ENCODE measurements around the gene ZNF385C. TPM values are rescaled to one million over a fixed set of nuclear protein-coding genes. Genes with fewer than 3 reads are reported as not detected.
A peak's percentile ranks its signal among the peaks of the same experiment; 100 is the strongest.

ZNF385C gene
- total and polyA plus RNA-seq, 2 donors (not counting 1 experiment from before 2014, with no cell fraction given) = 0.33 to 1.1 TPM

DNA sequence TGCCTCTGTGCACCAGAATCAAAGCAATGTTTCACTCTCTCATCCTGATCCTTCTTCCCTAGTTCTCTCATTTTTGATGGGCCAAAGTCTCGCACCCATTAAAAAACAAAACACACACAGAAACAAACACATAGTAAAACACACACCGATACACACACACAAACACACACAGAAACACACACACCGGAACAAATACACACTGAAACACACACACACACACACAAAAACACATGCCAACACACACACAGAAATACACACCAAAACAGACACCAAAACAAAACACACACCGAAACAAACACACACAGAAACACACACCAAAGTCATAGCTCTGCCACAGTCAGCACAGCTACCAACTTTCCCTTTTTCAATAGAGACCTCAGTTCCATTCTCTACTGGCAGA is 33.0 kb upstream of the ZNF385C start:
- CTCF ChIA-PET = interaction anchor here (0.6 to 1.7 kb wide), 4 partner anchors 11 to 253 kb away, joined by 3 to 7 read pairs (median 4); partner anchors contain the start of genes KAT2A and NKIRAS2
- TF ChIP-seq EZH2 (IDR thresholded peaks at IDR 0.05; ENCODE audit: borderline replicate concordance, insufficient read depth, low read depth, low read length, poor library complexity, severe bottlenecking) = no peak
- TF ChIP-seq, protein P1, sequence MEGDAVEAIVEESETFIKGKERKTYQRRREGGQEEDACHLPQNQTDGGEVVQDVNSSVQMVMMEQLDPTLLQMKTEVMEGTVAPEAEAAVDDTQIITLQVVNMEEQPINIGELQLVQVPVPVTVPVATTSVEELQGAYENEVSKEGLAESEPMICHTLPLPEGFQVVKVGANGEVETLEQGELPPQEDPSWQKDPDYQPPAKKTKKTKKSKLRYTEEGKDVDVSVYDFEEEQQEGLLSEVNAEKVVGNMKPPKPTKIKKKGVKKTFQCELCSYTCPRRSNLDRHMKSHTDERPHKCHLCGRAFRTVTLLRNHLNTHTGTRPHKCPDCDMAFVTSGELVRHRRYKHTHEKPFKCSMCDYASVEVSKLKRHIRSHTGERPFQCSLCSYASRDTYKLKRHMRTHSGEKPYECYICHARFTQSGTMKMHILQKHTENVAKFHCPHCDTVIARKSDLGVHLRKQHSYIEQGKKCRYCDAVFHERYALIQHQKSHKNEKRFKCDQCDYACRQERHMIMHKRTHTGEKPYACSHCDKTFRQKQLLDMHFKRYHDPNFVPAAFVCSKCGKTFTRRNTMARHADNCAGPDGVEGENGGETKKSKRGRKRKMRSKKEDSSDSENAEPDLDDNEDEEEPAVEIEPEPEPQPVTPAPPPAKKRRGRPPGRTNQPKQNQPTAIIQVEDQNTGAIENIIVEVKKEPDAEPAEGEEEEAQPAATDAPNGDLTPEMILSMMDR (IDR thresholded peaks at IDR 0.05) = no peak
- H3K27me3 Mint-ChIP-seq = no peaks in the 10 kb centered on the region
- Histone ChIP-seq H3K4me3 (ENCODE audit: control extremely low read depth in 1 of 5, extremely low read depth in 1 of 5, insufficient read depth in 1 of 5, low read depth in 2 of 5, low read length in 4 of 5) (no peak overlapping the region), H3K36me3 (replicated peaks in 1 of 2; ENCODE audit: control extremely low read depth in 1 of 2, control insufficient read depth in 1 of 2, extremely low read depth in 1 of 2, insufficient read depth in 2 of 2, low read length in 1 of 2) (peaks cover 0 to 41% of the 10 kb centered on the region in 2 experiments), H3K27me3 (replicated peaks in 1 of 4; ENCODE audit: control extremely low read depth in 1 of 4, control insufficient read depth in 3 of 4, insufficient read depth in 4 of 4, low read length in 3 of 4) (no peaks in the 10 kb centered on the region), H2AFZ (ENCODE audit: insufficient read depth, low read depth, low read length, poor library complexity, severe bottlenecking) (no peak overlapping the region), H4K20me1 (ENCODE audit: control insufficient read depth, insufficient read depth, low read length, poor library complexity, severe bottlenecking) (peaks cover 51% of the 10 kb centered on the region), H3K4me1 (ENCODE audit: control insufficient read depth in 2 of 2, insufficient read depth in 2 of 2, low read length in 2 of 2) (peaks cover 53 to 57% of the 10 kb centered on the region in 2 donors), H3K4me2 (replicated peaks; ENCODE audit: low read depth, low read length, poor library complexity, severe bottlenecking) (peak overlapping the region; percentile 70), H3K79me2 (ENCODE audit: control insufficient read depth, insufficient read depth, low read length) (peaks cover 44% of the 10 kb centered on the region), H3K27ac (ENCODE audit: low read length in 2 of 2) (peak overlapping the region in 1 of 2 donors; percentile 75), H3K9ac (ENCODE audit: low read length) (no peak overlapping the region), H3K9me3 (ENCODE audit: control extremely low read depth in 1 of 3, control insufficient read depth in 2 of 3, insufficient read depth in 1 of 3, low read length in 2 of 3) (no peaks in the 10 kb centered on the region)
- WGBS (ENCODE audit: insufficient coverage) = 98% methylated on average over 3 of the region's 4 CpGs
- peak overlapping the region; percentile 93 for H3K27ac Mint-ChIP-seq
- H3K4me1 Mint-ChIP-seq = peaks cover 54% of the 10 kb centered on the region
- intact Hi-C loops (cut with micrococcal nuclease) = no loop called here
- POLR2A ChIA-PET = no interaction called here
- H3K4me3 Mint-ChIP-seq = peak overlapping the region; percentile 5
- ATAC-seq (ENCODE audit: low read depth) (no peak), DNase-seq (no peak)
- no peaks in the 10 kb centered on the region for H3K9me3 Mint-ChIP-seq (ENCODE audit: insufficient read depth)

DNA sequence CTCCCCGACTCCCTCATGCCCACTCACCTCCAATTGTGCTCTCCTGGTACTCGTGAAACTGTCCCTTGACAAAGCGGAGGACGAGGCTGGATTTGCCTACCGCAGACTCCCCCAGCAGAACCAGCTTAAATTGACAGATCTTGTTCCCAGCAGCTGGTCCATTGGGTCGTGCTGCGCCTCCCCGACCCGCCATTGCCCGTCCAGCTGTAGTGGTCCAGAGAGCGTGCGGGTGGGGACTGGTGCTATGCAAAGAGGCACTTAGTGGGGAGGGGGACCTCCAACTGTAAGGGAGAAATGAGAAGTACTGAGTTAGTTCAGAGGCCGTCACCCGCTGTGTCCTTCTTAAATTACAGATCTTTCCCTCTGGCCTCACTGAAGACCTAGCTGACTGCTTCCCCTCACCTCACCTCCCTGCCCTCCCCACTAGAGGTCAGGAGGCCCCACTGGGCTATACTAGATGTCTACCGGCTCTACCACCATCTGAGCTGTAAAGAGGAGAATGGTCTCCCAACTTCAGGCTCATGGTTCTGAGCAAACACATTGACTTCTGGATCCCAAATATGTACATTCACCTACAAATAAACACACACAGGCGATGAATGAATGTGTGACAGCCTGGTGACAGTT is 32.1 kb upstream of the ZNF385C start:
- Mint-ChIP-seq H3K4me3 (no peak overlapping the region), H3K9me3 (ENCODE audit: insufficient read depth) (no peaks in the 10 kb centered on the region), H3K27me3 (no peaks in the 10 kb centered on the region), H3K27ac (peak overlapping the region; percentile 59), H3K4me1 (peaks cover 46% of the 10 kb centered on the region)
- WGBS (ENCODE audit: insufficient coverage) = 90% methylated on average over 13 of the region's 16 CpGs
- intact Hi-C loops (cut with micrococcal nuclease) = no loop called here
- ChIA-PET CTCF (interaction anchor here (0.6 to 1.7 kb wide), 6 partner anchors 10 to 254 kb away, joined by 3 to 7 read pairs (median 3); partner anchors contain the start of genes KAT2A and NKIRAS2), POLR2A (no interaction called here)
- Histone ChIP-seq H3K9ac (ENCODE audit: low read length) (no peak overlapping the region), H3K79me2 (ENCODE audit: control insufficient read depth, insufficient read depth, low read length) (peaks cover 35% of the 10 kb centered on the region), H3K9me3 (ENCODE audit: control extremely low read depth in 1 of 3, control insufficient read depth in 2 of 3, insufficient read depth in 1 of 3, low read length in 2 of 3) (no peaks in the 10 kb centered on the region), H3K4me2 (replicated peaks; ENCODE audit: low read depth, low read length, poor library complexity, severe bottlenecking) (no peak overlapping the region), H2AFZ (ENCODE audit: insufficient read depth, low read depth, low read length, poor library complexity, severe bottlenecking) (no peak overlapping the region), H3K27me3 (replicated peaks in 1 of 4; ENCODE audit: control extremely low read depth in 1 of 4, control insufficient read depth in 3 of 4, insufficient read depth in 4 of 4, low read length in 3 of 4) (no peaks in the 10 kb centered on the region), H3K36me3 (replicated peaks in 1 of 2; ENCODE audit: control extremely low read depth in 1 of 2, control insufficient read depth in 1 of 2, extremely low read depth in 1 of 2, insufficient read depth in 2 of 2, low read length in 1 of 2) (peaks cover 0 to 45% of the 10 kb centered on the region in 2 experiments), H4K20me1 (ENCODE audit: control insufficient read depth, insufficient read depth, low read length, poor library complexity, severe bottlenecking) (peaks cover 44% of the 10 kb centered on the region), H3K27ac (ENCODE audit: low read length in 2 of 2) (peak overlapping the region in 1 of 2 donors; percentile 75), H3K4me3 (ENCODE audit: control extremely low read depth in 1 of 5, extremely low read depth in 1 of 5, insufficient read depth in 1 of 5, low read depth in 2 of 5, low read length in 4 of 5) (no peak overlapping the region), H3K4me1 (ENCODE audit: control insufficient read depth in 2 of 2, insufficient read depth in 2 of 2, low read length in 2 of 2) (peaks cover 44 to 49% of the 10 kb centered on the region in 2 donors)
- no peak for TF ChIP-seq EZH2 (IDR thresholded peaks at IDR 0.05; ENCODE audit: borderline replicate concordance, insufficient read depth, low read depth, low read length, poor library complexity, severe bottlenecking)
- TF ChIP-seq, protein P1 (IDR thresholded peaks at IDR 0.05) = no peak
- ATAC-seq (ENCODE audit: low read depth) (no peak), DNase-seq (no peak)

Measured in B cell (primary cell).